NB4 (cell line): ENCODE results near the gene DGKH.

Experiments used
- DNase-seq: peaks from one replicate; pipeline ENCODE4 v3.0.0; 2010; ENCODE audit warnings: low read depth
- H3K4me3 ChIP-seq: one replicate; pipeline ENCODE4 v1.5.1; 2011; ENCODE audit warnings: mild to moderate bottlenecking, low read depth, low read length, moderate library complexity
- MYC ChIP-seq: IDR thresholded peaks from 2 replicates; pipeline ENCODE4 v1.6.1; 2011; ENCODE audit warnings: low read depth, low read length
- POLR2A ChIP-seq: IDR thresholded peaks from 2 replicates; pipeline ENCODE4 v1.6.1; 2011; ENCODE audit warnings: mild to moderate bottlenecking; ENCODE audit not compliant: insufficient read length; ENCODE audit errors: extremely low read depth
- TF ChIP-seq, protein P1 (sequence below): IDR thresholded peaks from one replicate; pipeline ENCODE4 v1.5.1; 2012; ENCODE audit warnings: low read depth, low read length
- TF ChIP-seq, protein P2 (sequence below): IDR thresholded peaks from 2 replicates; pipeline ENCODE4 v1.6.1; 2011; ENCODE audit warnings: low read depth, low read length

The DGKH gene

DNA sequence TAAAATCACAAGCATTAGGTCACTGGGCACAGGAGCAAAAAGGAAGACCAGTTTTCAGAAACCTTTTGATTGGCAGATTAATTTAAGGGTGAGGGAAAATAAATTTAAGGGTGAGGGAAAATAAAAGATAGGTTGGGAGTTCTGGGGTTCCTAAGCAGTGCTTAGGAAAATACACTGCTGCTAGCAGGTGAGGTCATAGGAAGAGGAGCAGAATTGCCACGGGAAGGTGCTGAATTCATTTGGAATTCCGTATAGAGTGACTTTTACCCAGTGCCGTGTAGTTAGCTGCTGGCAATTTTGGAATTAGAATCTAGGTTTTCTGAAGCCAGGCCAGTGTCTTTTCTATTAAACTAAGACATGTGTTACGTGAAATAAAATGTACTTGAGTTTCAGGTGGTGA, 59.8 kb downstream of the DGKH start:
- DNase-seq: no peak
- H3K4me3 ChIP-seq: no peak overlapping the region
- TF ChIP-seq, protein P1, sequence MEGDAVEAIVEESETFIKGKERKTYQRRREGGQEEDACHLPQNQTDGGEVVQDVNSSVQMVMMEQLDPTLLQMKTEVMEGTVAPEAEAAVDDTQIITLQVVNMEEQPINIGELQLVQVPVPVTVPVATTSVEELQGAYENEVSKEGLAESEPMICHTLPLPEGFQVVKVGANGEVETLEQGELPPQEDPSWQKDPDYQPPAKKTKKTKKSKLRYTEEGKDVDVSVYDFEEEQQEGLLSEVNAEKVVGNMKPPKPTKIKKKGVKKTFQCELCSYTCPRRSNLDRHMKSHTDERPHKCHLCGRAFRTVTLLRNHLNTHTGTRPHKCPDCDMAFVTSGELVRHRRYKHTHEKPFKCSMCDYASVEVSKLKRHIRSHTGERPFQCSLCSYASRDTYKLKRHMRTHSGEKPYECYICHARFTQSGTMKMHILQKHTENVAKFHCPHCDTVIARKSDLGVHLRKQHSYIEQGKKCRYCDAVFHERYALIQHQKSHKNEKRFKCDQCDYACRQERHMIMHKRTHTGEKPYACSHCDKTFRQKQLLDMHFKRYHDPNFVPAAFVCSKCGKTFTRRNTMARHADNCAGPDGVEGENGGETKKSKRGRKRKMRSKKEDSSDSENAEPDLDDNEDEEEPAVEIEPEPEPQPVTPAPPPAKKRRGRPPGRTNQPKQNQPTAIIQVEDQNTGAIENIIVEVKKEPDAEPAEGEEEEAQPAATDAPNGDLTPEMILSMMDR: no peak
- TF ChIP-seq MYC (no peak), POLR2A (no peak)
- TF ChIP-seq, protein P2, sequence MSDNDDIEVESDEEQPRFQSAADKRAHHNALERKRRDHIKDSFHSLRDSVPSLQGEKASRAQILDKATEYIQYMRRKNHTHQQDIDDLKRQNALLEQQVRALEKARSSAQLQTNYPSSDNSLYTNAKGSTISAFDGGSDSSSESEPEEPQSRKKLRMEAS: no peak

DNA sequence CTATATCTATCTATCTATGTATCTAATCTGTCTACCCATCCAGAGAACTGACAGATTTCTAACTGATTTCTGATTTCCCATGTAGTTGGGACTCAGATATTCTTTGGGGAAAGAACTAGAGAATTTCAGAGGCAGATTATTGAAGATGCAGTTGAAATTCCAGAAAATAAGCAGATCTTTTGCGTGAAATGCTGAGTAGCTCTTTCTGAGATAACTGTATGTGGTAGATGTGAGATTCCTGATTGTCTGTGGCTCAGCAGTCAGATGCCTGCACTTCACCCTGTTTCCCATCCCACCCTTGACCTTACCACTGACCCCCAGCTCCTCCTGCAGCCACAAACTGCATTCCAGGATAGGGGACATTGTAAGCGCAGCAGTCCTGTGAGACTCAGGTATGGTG, 61.5 kb downstream of the DGKH start:
- no peak overlapping the region for H3K4me3 ChIP-seq
- no peak for DNase-seq
- TF ChIP-seq, protein P2: no peak
- TF ChIP-seq MYC (no peak), POLR2A (no peak)
- TF ChIP-seq, protein P1: no peak

DNA sequence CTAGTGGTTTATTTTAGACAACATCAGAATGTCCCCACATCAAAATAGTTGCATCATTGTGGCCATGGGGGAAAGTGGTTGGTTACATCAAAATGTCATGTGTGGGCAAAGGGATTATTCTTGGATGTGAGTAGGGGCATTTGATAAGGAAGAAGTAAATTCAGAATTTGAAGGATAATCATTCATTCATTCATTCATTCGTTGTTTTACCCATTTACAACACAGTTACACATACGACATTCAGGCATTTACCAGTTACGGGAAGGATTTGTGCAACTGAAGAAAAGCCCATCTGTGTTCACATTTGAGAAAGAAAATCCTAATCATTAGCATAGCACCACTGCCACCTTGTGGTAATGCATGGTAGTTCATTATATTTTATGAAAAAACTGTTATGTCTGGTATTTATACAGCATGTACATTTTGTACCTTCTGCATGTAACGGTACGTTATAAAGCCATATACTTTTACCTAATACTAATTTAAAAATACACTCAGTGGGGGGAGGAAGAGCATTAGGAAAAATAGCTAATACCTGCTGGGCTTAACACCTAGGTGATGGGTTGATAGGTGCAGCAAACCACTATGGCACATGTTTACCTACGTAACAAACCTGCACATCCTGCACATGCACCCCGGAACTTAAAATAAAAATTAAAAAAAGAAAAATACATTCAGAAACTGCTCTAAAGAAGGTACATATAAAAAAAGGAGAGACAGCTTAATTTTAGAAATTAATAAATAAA, 62.1 kb downstream of the DGKH start:
- peak; percentile 81 for DNase-seq
- TF ChIP-seq POLR2A (no peak), MYC (0 out of 2 replicates have a peak, but pooled peaks have one; percentile 16)
- TF ChIP-seq, protein P1: peak; percentile 41
- TF ChIP-seq, protein P2: peak; percentile 25; the same call in 1 of the 2 replicates
- H3K4me3 ChIP-seq: no peak overlapping the region

DNA sequence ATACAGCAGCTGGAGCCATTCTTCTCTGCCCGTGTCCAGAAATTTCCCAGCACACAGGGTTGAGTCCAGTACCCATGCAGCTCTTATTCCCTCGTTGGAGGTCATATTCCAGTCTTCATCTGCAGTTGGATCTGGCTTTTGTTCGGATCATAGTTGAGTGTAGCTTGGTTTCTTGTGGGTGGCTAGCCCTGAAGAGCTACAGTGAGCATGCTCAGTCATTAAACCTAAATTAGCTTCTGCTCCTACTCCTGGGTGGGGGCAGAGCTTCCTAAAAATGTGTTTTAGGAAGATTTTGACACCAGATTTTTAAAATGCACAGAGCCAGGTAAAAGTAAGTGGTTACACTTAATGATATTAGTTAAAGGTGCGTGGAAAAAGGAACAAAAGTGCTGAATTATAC, 64.4 kb downstream of the DGKH start:
- H3K4me3 ChIP-seq: no peak overlapping the region
- TF ChIP-seq POLR2A (no peak), MYC (no peak)
- TF ChIP-seq, protein P2: no peak
- TF ChIP-seq, protein P1: no peak
- no peak for DNase-seq

DNA sequence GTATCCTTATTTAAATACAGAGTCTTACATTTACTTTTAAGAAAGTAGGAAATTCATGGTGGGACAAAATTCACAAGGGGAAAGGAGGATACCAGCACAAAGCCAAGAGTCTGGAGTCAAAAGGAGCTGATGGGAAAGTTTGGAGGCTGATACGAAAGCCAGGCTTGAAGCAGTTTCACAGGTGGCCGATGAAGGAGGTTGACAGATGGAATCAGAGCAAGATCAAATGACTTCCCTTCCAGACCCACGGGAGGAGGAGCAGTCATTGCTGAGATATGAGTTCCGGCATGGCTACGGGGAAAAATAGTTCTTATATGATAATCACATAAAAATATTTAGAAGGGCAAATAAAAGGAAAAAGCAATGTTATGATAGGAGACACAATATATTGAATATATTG, 65.0 kb downstream of the DGKH start:
- DNase-seq: no peak
- no peak overlapping the region for H3K4me3 ChIP-seq
- TF ChIP-seq, protein P2: no peak
- TF ChIP-seq POLR2A (no peak), MYC (no peak)
- TF ChIP-seq, protein P1: no peak
